HG02852 (cell line): ENCODE results near the gene PSMD1.
"Not testable (repeated sequence)": the region's sequence is repeated elsewhere in the genome, so short reads cannot be mapped to it uniquely, and the experiment has no call there.

Experiments
- ATAC-seq: cut with Tn5 transposase; IDR thresholded peaks from one replicate; pipeline ENCODE4 v1.9.1; 2021; ENCODE audit warnings: mild to moderate bottlenecking, moderate library complexity; ENCODE audit not compliant: unreplicated experiment

Gene PSMD1

GRCh38 chr2:231181860-231182512 is 125.3 kb downstream of the PSMD1 start:
- peak; percentile 62 for ATAC-seq

- ATAC-seq, result no peak
These were observed 125.8 kb downstream of the PSMD1 start for GRCh38 chr2:231182513-231182899.

GRCh38 chr2:231183851-231184250 is 127.2 kb downstream of the PSMD1 start:
- no peak for ATAC-seq

- no peak for ATAC-seq
These were observed 127.7 kb downstream of the PSMD1 start for GRCh38 chr2:231184319-231184718.

- ATAC-seq, result no peak
These were observed 128.5 kb downstream of the PSMD1 start for GRCh38 chr2:231185050-231185725.

GRCh38 chr2:231185886-231186285 is 129.2 kb downstream of the PSMD1 start:
- no peak for ATAC-seq

GRCh38 chr2:231186325-231186724 is 129.7 kb downstream of the PSMD1 start:
- no peak for ATAC-seq

- no peak for ATAC-seq
These were observed 131.3 kb downstream of the PSMD1 start for GRCh38 chr2:231187736-231188505.

GRCh38 chr2:231188506-231189170 is 132.0 kb downstream of the PSMD1 start:
- no peak for ATAC-seq

- no peak for ATAC-seq
These were observed 132.5 kb downstream of the PSMD1 start for GRCh38 chr2:231189171-231189530.

GRCh38 chr2:231189571-231190495 is 133.2 kb downstream of the PSMD1 start:
- no peak for ATAC-seq

GRCh38 chr2:231190531-231191197 is 134.0 kb downstream of the PSMD1 start:
- no peak for ATAC-seq

GRCh38 chr2:231191896-231192872 is 135.5 kb downstream of the PSMD1 start:
- ATAC-seq, result no peak

GRCh38 chr2:231193216-231193615 is 136.5 kb downstream of the PSMD1 start:
- no peak for ATAC-seq

GRCh38 chr2:231196592-231196991 is 139.9 kb downstream of the PSMD1 start:
- ATAC-seq, result no peak

GRCh38 chr2:231197196-231197595 is 140.5 kb downstream of the PSMD1 start:
- ATAC-seq, result not testable (repeated sequence)

- ATAC-seq, result no peak
These were observed 141.1 kb downstream of the PSMD1 start for GRCh38 chr2:231197706-231198290.
